Measurements from ENCODE around the gene ADM.
"Not testable (repeated sequence)": the region's sequence is repeated elsewhere in the genome, so short reads cannot be mapped to it uniquely, and the experiment has no call there.

The ADM gene

DNA sequence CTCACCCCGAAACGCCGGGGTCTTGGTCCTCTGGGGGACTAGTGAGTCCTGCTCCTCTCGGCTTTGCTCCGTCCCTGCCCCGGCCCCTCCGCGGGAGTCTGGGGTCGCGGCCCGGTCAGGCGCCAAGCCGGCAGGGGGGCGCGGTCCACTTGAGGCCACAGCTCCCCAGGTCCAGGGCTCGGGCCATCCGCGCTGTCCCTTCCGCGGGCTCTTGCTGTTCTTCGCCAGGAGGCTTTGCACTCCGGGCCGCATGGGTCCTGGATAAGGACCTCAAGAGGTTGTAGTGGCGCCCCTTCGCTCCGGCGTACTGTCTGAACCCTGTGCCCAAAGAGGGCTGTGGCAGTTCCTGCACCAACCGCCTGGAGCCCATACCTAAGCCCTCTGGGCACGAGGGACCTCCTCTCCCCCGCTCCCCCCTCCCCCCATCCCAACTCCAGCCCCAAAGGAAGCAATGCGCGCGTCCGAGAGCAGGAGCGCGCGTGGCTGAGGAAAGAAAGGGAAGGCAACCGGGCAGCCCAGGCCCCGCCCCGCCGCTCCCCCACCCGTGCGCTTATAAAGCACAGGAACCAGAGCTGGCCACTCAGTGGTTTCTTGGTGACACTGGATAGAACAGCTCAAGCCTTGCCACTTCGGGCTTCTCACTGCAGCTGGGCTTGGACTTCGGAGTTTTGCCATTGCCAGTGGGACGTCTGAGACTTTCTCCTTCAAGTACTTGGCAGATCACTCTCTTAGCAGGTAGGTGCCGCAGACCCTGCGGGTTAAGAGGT is at the start of gene ADM:
TSS of gene ADM (plus strand) at position 579 of the 767 bp plus-strand sequence. CDS start 628 bp downstream, outside the sequence.
- DNase-seq (ENCODE audit: low read depth): no peak
- H3K4me3 ChIP-seq (ENCODE audit: low read depth, low read length): no peak within 1 kb of the TSS
- TF ChIP-seq CTCF (IDR thresholded peaks at IDR 0.05; ENCODE audit: control insufficient read depth, extremely low read depth, insufficient read depth): no peak

GRCh38 chr11:10255388-10256125 is 49.3 kb upstream of the ADM start:
- no peak overlapping the region for H3K4me3 ChIP-seq (ENCODE audit: low read depth, low read length)
- DNase-seq (ENCODE audit: low read depth): no peak
- TF ChIP-seq CTCF (IDR thresholded peaks at IDR 0.05; ENCODE audit: control insufficient read depth, extremely low read depth, insufficient read depth): no peak

GRCh38 chr11:10257478-10257877 is 47.4 kb upstream of the ADM start:
- DNase-seq (ENCODE audit: low read depth): no peak
- no peak overlapping the region for H3K4me3 ChIP-seq (ENCODE audit: low read depth, low read length)
- no peak for TF ChIP-seq CTCF (IDR thresholded peaks at IDR 0.05; ENCODE audit: control insufficient read depth, extremely low read depth, insufficient read depth)

GRCh38 chr11:10261821-10262220 is 43.1 kb upstream of the ADM start:
- no peak for DNase-seq (ENCODE audit: low read depth)
- no peak for TF ChIP-seq CTCF (IDR thresholded peaks at IDR 0.05; ENCODE audit: control insufficient read depth, extremely low read depth, insufficient read depth)
- no peak overlapping the region for H3K4me3 ChIP-seq (ENCODE audit: low read depth, low read length)

DNA sequence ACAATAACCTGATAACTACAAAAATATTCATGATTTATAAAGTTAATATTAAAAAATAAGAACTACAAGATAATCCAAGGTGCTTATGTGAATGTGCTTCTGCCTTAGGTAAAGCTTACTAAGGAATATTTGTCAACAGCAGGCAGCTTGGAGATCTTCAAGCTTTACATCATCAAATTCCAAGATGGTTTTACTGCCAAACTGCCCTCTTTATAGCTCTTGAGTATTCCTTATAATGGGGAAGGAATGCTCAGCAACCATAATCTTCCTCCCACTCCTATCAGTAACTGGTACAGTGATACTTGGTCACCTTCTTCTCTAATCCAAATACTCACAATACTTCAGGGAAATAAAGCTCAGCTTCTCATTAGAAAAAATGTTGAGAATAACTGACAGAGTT is 40.9 kb upstream of the ADM start:
- no peak overlapping the region for H3K4me3 ChIP-seq (ENCODE audit: low read depth, low read length)
- no peak for TF ChIP-seq CTCF (IDR thresholded peaks at IDR 0.05; ENCODE audit: control insufficient read depth, extremely low read depth, insufficient read depth)
- DNase-seq (ENCODE audit: low read depth): no peak

GRCh38 chr11:10264716-10265115 is 40.2 kb upstream of the ADM start:
- not testable (repeated sequence) for DNase-seq (ENCODE audit: low read depth); H3K4me3 ChIP-seq (ENCODE audit: low read depth, low read length)

DNA sequence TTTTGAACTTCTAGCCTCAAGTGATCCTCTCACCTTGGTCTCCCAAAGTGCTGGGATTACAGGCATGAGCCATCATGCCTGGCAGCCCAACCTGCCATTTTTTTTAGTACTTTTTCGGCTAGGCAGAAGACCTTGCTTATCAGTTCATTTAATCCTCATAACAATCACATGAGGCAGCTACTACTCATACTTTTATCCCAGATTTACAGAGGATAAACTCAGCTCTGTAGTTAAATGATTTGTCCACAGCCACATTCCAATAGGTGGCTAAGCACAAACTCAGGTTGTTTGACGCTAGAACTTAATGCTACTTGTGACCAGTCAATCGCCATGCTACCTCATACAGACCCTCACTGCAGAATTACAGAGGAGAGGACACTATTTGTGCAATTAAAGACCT is 38.9 kb upstream of the ADM start:
- no peak for DNase-seq (ENCODE audit: low read depth)
- H3K4me3 ChIP-seq (ENCODE audit: low read depth, low read length): no peak overlapping the region
- TF ChIP-seq CTCF (IDR thresholded peaks at IDR 0.05; ENCODE audit: control insufficient read depth, extremely low read depth, insufficient read depth): no peak

Measured in LNCaP clone FGC (cell line).